OCI-LY3 (cell line): Measurements from ENCODE around the gene ANKRD34A.
A peak's percentile ranks its signal among the peaks of the same experiment; 100 is the strongest.

ENCODE experiments used
- H2AFZ ChIP-seq: fragments of 200-600, 300-600 bp; shearing (Covaris generic); 2 replicates; pipeline ENCODE4 v1.6.0; 2014; ENCODE audit warnings: antibody characterized with exemption, low read depth, low read length
- H3K27ac ChIP-seq: fragments of 200-600, 300-600 bp; sonication (generic); 2 replicates; pipeline ENCODE4 v1.5.1; 2014; ENCODE audit warnings: mild to moderate bottlenecking, low read length, moderate library complexity, mixed read lengths
- H3K27me3 ChIP-seq: fragments of 200-600, 300-600 bp; sonication (generic); 2 replicates; pipeline ENCODE4 v1.6.1; 2014; ENCODE audit warnings: low read depth, low read length, mixed read lengths
- H3K36me3 ChIP-seq: fragments of 200-600, 300-600 bp; sonication (generic); replicated peaks from 2 replicates; pipeline ENCODE3; 2014; ENCODE audit warnings: low read depth, low read length, mixed read lengths
- H3K4me1 ChIP-seq: fragments of 300-600, 200-600 bp; sonication (generic); 2 replicates; pipeline ENCODE4 v1.6.1; 2014; ENCODE audit warnings: low read length, mixed read lengths
- H3K4me2 ChIP-seq: fragments of 200-600, 300-600 bp; sonication (generic); 2 replicates; pipeline ENCODE4 v1.6.1; 2014; ENCODE audit warnings: low read length, mixed read lengths
- H3K4me3 ChIP-seq: fragments of 300-600, 200-600 bp; sonication (generic); 2 replicates; pipeline ENCODE4 v1.5.1; 2014; ENCODE audit warnings: antibody characterized with exemption, mild to moderate bottlenecking, low read length, moderate library complexity
- H3K79me2 ChIP-seq: fragments of 300-600, 200-600 bp; shearing (Covaris generic); 2 replicates; pipeline ENCODE4 v1.6.1; 2014; ENCODE audit warnings: mild to moderate bottlenecking, low read length, mixed read lengths
- H3K9ac ChIP-seq: fragments of 300-600, 200-600 bp; shearing (Covaris generic); 2 replicates; pipeline ENCODE4 v1.6.0; 2014; ENCODE audit warnings: mild to moderate bottlenecking, low read length, moderate library complexity
- H3K9me3 ChIP-seq: fragments of 200-600, 300-600 bp; shearing (Covaris generic); 2 replicates; pipeline ENCODE4 v1.6.1; 2014; ENCODE audit warnings: low read length, mixed read lengths; ENCODE audit not compliant: insufficient read depth
- H4K20me1 ChIP-seq: fragments of 200-600, 300-600 bp; sonication (generic); 2 replicates; pipeline ENCODE4 v1.6.1; 2016; ENCODE audit warnings: low read length, mixed read lengths; ENCODE audit not compliant: insufficient read depth
- EZH2phosphoT487 ChIP-seq: fragments of 200-600 bp; shearing (Covaris generic); IDR thresholded peaks from 2 replicates; pipeline ENCODE4 v1.6.1; 2018; ENCODE audit warnings: antibody characterized with exemption, mixed run types, low read depth
- TF ChIP-seq, protein P1 (sequence below): fragments of 200-600, 300-600 bp; sonication (generic); IDR thresholded peaks from 2 replicates; pipeline ENCODE4 v1.5.1; 2014; ENCODE audit warnings: antibody characterized with exemption, low read length, low read depth

The ANKRD34A gene

DNA sequence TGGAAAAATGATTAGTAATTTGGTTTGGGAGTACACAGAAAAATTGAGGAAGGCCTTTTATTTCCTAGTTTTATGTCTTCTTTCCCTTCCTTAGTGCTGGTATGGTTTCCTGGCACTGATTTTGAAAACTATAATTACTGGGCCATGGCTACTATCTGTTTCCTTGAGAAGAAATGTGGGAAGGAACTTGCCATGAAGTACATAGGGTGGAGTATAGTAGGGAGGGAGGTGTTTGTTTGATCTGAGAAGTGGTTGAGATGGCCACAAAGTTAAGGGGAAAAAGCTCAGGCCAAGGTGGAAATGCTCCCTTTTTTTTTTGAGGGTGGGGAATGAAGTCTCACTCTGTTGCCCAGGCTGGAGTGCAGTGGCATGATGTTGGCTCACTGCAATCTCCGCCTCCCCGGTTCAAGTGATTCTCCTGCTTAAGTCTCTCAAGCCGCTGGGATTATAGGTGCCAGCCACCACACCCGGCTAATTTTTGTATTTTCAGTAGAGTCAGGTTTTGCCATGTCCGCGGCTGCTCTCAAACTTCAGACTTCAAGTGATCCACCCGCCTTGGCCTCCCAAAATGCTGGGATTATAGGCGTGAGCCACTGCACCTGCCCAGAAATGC, 45.9 kb upstream of the ANKRD34A start:
- H3K4me1 ChIP-seq, result peaks cover 13% of the 10 kb centered on the region; the same call in 1 of the 2 replicates
- H3K9ac ChIP-seq, result no peak overlapping the region
- H2AFZ ChIP-seq, result no peak overlapping the region
- no peak overlapping the region for H3K4me3 ChIP-seq
- no peaks in the 10 kb centered on the region for H4K20me1 ChIP-seq
- no peaks in the 10 kb centered on the region for H3K79me2 ChIP-seq
- no peaks in the 10 kb centered on the region for H3K36me3 ChIP-seq
- H3K4me2 ChIP-seq, result no peak overlapping the region
- TF ChIP-seq, protein P1, sequence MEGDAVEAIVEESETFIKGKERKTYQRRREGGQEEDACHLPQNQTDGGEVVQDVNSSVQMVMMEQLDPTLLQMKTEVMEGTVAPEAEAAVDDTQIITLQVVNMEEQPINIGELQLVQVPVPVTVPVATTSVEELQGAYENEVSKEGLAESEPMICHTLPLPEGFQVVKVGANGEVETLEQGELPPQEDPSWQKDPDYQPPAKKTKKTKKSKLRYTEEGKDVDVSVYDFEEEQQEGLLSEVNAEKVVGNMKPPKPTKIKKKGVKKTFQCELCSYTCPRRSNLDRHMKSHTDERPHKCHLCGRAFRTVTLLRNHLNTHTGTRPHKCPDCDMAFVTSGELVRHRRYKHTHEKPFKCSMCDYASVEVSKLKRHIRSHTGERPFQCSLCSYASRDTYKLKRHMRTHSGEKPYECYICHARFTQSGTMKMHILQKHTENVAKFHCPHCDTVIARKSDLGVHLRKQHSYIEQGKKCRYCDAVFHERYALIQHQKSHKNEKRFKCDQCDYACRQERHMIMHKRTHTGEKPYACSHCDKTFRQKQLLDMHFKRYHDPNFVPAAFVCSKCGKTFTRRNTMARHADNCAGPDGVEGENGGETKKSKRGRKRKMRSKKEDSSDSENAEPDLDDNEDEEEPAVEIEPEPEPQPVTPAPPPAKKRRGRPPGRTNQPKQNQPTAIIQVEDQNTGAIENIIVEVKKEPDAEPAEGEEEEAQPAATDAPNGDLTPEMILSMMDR, result no peak
- TF ChIP-seq EZH2phosphoT487, result no peak
- H3K27ac ChIP-seq, result no peak overlapping the region
- H3K9me3 ChIP-seq, result no peaks in the 10 kb centered on the region
- peaks cover 7% of the 10 kb centered on the region; the same call in 1 of the 2 replicates for H3K27me3 ChIP-seq

DNA sequence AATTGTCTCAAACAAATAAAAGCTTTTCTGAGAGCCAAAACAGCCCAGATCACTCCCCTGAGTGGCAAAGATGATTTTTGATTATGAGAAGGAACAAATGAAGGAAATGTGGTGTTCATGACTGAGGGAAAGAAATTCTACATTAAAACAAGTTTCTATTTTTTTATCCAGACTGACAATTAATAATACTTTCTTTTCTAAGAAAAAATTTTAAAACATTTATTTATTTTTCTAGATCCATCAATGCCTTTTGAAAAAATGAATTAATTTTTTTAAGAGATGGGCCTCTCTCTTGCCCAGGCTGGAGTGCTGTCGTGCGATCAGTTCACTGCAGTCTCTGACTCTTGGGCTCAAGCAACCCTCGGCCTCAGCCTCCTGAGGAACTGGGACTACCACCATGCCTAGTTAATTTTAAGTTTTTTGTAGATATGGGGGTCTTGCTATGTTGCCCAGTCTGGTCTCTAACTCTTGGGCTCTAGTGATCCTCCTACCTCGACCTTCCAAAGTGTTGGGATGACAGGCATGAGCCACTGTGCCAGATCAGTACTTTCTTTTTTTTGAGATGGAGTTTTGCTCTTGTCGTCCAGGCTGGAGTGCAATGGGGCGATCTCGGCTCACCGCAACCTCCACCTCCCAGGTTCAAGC, 43.2 kb upstream of the ANKRD34A start:
- Histone ChIP-seq H3K9ac (no peak overlapping the region), H3K9me3 (no peaks in the 10 kb centered on the region), H3K27ac (no peak overlapping the region), H2AFZ (no peak overlapping the region), H4K20me1 (no peaks in the 10 kb centered on the region), H3K79me2 (no peaks in the 10 kb centered on the region), H3K36me3 (no peaks in the 10 kb centered on the region), H3K4me3 (no peak overlapping the region), H3K4me2 (no peak overlapping the region), H3K27me3 (no peaks in the 10 kb centered on the region), H3K4me1 (peaks cover 10% of the 10 kb centered on the region; the same call in 1 of the 2 replicates)
- TF ChIP-seq EZH2phosphoT487, result no peak
- TF ChIP-seq, protein P1, result no peak

DNA sequence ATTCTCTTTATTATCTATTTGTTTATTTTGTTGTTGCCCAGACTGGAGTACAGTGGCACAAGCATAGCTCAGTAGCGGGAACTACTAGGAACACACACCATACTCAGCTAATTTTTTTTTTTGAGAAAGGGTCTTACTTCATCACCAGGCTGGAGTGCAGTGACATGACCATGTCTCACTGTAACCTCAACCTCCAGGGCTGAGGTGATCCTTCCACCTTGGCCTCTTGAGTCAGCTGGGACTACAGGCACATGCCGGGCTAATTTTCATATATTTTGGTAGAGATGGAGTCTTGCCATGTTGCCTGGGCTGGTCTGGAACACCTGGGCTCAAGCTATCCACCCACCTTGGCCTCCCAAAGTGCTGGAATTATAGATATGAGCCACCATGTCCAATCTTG, 37.3 kb upstream of the ANKRD34A start:
- peaks cover 21% of the 10 kb centered on the region for H3K4me1 ChIP-seq
- H3K4me3 ChIP-seq, result no peak overlapping the region
- no peaks in the 10 kb centered on the region for H3K36me3 ChIP-seq
- H3K27ac ChIP-seq, result no peak overlapping the region
- H3K4me2 ChIP-seq, result peak overlapping the region; percentile 52
- H3K27me3 ChIP-seq, result no peaks in the 10 kb centered on the region
- TF ChIP-seq, protein P1, result no peak
- no peak for TF ChIP-seq EZH2phosphoT487
- H3K9ac ChIP-seq, result peak overlapping the region; percentile 1; the same call in 1 of the 2 replicates
- no peak overlapping the region for H2AFZ ChIP-seq
- no peaks in the 10 kb centered on the region for H4K20me1 ChIP-seq
- H3K79me2 ChIP-seq, result no peaks in the 10 kb centered on the region
- no peaks in the 10 kb centered on the region for H3K9me3 ChIP-seq

DNA sequence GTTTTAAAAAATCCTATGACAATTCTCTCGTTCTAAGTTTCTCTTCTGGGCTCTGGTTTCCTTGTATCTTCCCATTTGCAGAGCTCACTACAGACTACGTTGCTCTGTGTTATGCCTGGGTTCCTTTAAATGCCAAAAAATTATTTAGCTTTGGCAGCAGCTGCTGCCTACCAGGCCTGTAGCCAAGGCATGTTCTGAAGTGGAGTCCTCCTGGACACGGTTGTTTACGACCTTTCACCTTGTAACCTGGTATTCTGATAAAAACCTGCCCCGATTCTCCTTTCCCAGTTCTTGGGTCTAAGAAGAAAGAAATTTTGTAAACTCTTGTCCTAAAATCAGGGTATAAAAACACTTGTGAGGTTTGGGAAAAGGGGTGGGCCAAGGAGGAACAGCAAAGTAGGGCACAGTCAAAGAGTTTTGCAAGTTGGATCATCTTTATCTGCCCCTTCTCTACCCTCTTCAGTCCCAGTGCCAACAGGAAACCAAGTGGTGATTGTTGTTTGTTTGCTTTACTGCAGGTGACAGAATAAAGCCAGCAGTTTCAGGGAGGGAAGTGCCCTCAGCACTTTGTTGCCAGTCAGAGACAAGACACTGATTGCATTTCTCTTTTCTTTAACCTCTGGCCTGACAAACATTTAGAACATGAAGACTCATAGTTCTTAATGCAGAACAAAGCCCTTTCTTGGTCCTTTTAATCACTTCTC, 35.1 kb upstream of the ANKRD34A start:
- Histone ChIP-seq H3K9me3 (no peaks in the 10 kb centered on the region), H3K36me3 (peaks cover 16% of the 10 kb centered on the region), H3K4me3 (no peak overlapping the region), H3K4me1 (peaks cover 28% of the 10 kb centered on the region), H3K27ac (0 out of 2 replicates have a peak overlapping the region, but pooled peaks have one; percentile 0), H3K79me2 (peaks cover 18% of the 10 kb centered on the region), H3K9ac (no peak overlapping the region), H3K27me3 (no peaks in the 10 kb centered on the region), H3K4me2 (no peak overlapping the region), H2AFZ (no peak overlapping the region), H4K20me1 (peaks cover 14% of the 10 kb centered on the region)
- TF ChIP-seq EZH2phosphoT487, result no peak
- TF ChIP-seq, protein P1, result no peak
